K562 (cell line): ENCODE results near the gene SLC45A3.

ENCODE experiments used
- BRD9 ChIP-seq: fragments of 450-650 bp; IDR thresholded peaks from 2 replicates; pipeline ENCODE4 v1.6.1; 2018; ENCODE audit warnings: low read depth; ENCODE audit not compliant: partially characterized antibody
- CTCF ChIP-seq, 3 experiments: IDR thresholded peaks in 2 of 3; conservative IDR thresholded peaks in 1 of 3; 2 replicates each; pipeline ENCODE4 v1.5.1; 2011 to 2012; ENCODE audit warnings: low read length in 3 of 3, mild to moderate bottlenecking in 3 of 3, control low read depth in 2 of 3, improper control_type of control experiment in 1 of 3, inconsistent platforms in 1 of 3, low read depth in 1 of 3, mixed read lengths in 1 of 3, moderate library complexity in 1 of 3; ENCODE audit not compliant: insufficient read depth in 2 of 3
- ETV1 ChIP-seq: fragments of 450-650 bp; conservative IDR thresholded peaks from 2 replicates; pipeline ENCODE4 v1.6.1; 2016; ENCODE audit warnings: missing genetic modification characterization, control low read depth, low read depth, missing compliant biosample characterization
- ETV6 ChIP-seq, 3 experiments: fragments of 150-350 bp in 1 of 3; sonication (generic) in 1 of 3; formaldehyde crosslinking in 1 of 3; IDR thresholded peaks; 2 replicates each; pipeline versions ENCODE4 v1.6.1 to v1.8.0; 2014 to 2022; ENCODE audit warnings: borderline replicate concordance in 2 of 3, low read depth in 2 of 3, antibody characterized with exemption in 1 of 3, low read length in 1 of 3, mild to moderate bottlenecking in 1 of 3, missing genetic modification reagents in 1 of 3
- EZH2 ChIP-seq: IDR thresholded peaks from 2 replicates; pipeline ENCODE4 v1.6.1; 2012; ENCODE audit warnings: low read depth, mild to moderate bottlenecking, inconsistent platforms, low read length, borderline replicate concordance
- GABPA ChIP-seq: fragments of 200-800 bp; sonication (Bioruptor generic); conservative IDR thresholded peaks from 2 replicates; pipeline ENCODE4 v1.6.1; 2016; ENCODE audit warnings: low read depth, missing genetic modification characterization, missing compliant biosample characterization
- MYC ChIP-seq, 2 experiments: fragments of 250-450 bp in 1 of 2; sonication (Bioruptor Pico) in 1 of 2; IDR thresholded peaks; 2 replicates each; pipeline versions ENCODE4 v1.5.1 to v1.6.1; 2012 to 2021; ENCODE audit warnings: low read depth in 2 of 2, borderline replicate concordance in 1 of 2, improper control_type of control experiment in 1 of 2, low read length in 1 of 2, mild to moderate bottlenecking in 1 of 2, moderate library complexity in 1 of 2
- NR1H2 ChIP-seq: sonication (generic); formaldehyde crosslinking; IDR thresholded peaks from 2 replicates; pipeline ENCODE4 v1.4.0; 2020; ENCODE audit warnings: mild to moderate bottlenecking, missing genetic modification reagents
- PHF20 ChIP-seq: fragments of 450-650 bp; IDR thresholded peaks from 2 replicates; pipeline ENCODE4 v1.6.1; 2018; ENCODE audit not compliant: partially characterized antibody
- POLR2A ChIP-seq: fragments of 450-650 bp; conservative IDR thresholded peaks from 2 replicates; pipeline ENCODE4 v1.6.1; 2016
- PREB ChIP-seq: sonication (generic); formaldehyde crosslinking; IDR thresholded peaks from 2 replicates; pipeline ENCODE4 v1.8.1; 2023; ENCODE audit warnings: mild to moderate bottlenecking, missing genetic modification reagents
- SAFB ChIP-seq: fragments of 200-400 bp; formaldehyde crosslinking; IDR thresholded peaks from 2 replicates; pipeline ENCODE4 v1.6.1; 2017; ENCODE audit warnings: low read depth, low read length, borderline replicate concordance
- STAT5B ChIP-seq: fragments of 250-450 bp; sonication (Bioruptor Pico); IDR thresholded peaks from 2 replicates; pipeline ENCODE4 v1.8.0; 2021; ENCODE audit warnings: mild to moderate bottlenecking, inconsistent platforms

GRCh38 chr1:205631768-205632668 is 48.3 kb downstream of the SLC45A3 start, which contains the start of gene ELK4:
- TF ChIP-seq GABPA (tag) (peak; percentile 96), CTCF (IDR thresholded peaks at IDR 0.05 in 2 of 3, conservative IDR thresholded peaks at IDR 0.05 in 1 of 3; ENCODE audit: insufficient read depth in 2 of 3, low read depth in 1 of 3, low read length in 3 of 3) (peak; percentile 80 to 94 (median 91)), STAT5B (no peak), NR1H2 (CRISPR knock-in tag) (no peak), EZH2 (no peak), ETV1 (tag) (peak; percentile 78), ETV6 (IDR thresholded peaks at IDR 0.05; ENCODE audit: borderline replicate concordance in 1 of 2, low read depth in 2 of 2, low read length in 1 of 2) (0 out of 4 replicates have a peak, but pooled peaks of 1 of the 2 experiments have one; percentile 37), ETV6 (CRISPR knock-in tag; IDR thresholded peaks at IDR 0.05; ENCODE audit: borderline replicate concordance) (no peak), SAFB (no peak), MYC (IDR thresholded peaks at IDR 0.05; ENCODE audit: low read depth, low read length) (peak; percentile 88), MYC (CRISPR knock-in tag; IDR thresholded peaks at IDR 0.05; ENCODE audit: borderline replicate concordance, low read depth) (peak; percentile 76; the same call in 1 of the 2 replicates), PHF20 (peak; percentile 43), POLR2A (peak; percentile 93), PREB (peak; percentile 96), BRD9 (no peak)
